ENCODE data around the gene ADGRL1. TPM values are rescaled to one million over a fixed set of nuclear protein-coding genes. Genes with fewer than 3 reads are reported as not detected.
"Not testable (repeated sequence)": the region's sequence is repeated elsewhere in the genome, so short reads cannot be mapped to it uniquely, and the experiment has no call there.

Gene ADGRL1
- total RNA-seq (ENCODE audit: unreplicated experiment), result 32.9 TPM
- long read RNA-seq, partial matches to known transcripts, result 0 of 6 reads
- long read RNA-seq, other reads (novel, unspliced or antisense), result 6 of 6 reads

GRCh38 chr19:14205452-14206287 lies at the start of gene ADGRL1:
Gene ADGRL1, minus strand, starts transcription at chr19:14206169. Its CDS starts 22,567 bp downstream, at chr19:14183602.
- H3K36me3 Mint-ChIP-seq (ENCODE audit: low read depth, unreplicated experiment); DNase-seq (ENCODE audit: low spot score); H3K9me3 Mint-ChIP-seq (ENCODE audit: unreplicated experiment): not testable (repeated sequence)
- H3K27ac Mint-ChIP-seq (ENCODE audit: unreplicated experiment), result peak within 1 kb of the TSS; percentile 92
- H3K4me3 Mint-ChIP-seq (ENCODE audit: unreplicated experiment), result peak within 1 kb of the TSS; percentile 94
- peaks cover 19% of the 10 kb centered on the region for H3K4me1 Mint-ChIP-seq (ENCODE audit: unreplicated experiment)
- H3K27me3 Mint-ChIP-seq (ENCODE audit: unreplicated experiment), result peaks cover 18% of the 10 kb centered on the region

- H3K27ac Mint-ChIP-seq (ENCODE audit: unreplicated experiment); DNase-seq (ENCODE audit: low spot score); H3K4me3 Mint-ChIP-seq (ENCODE audit: unreplicated experiment); H3K36me3 Mint-ChIP-seq (ENCODE audit: low read depth, unreplicated experiment); H3K9me3 Mint-ChIP-seq (ENCODE audit: unreplicated experiment): not testable (repeated sequence)
- peaks cover 12% of the 10 kb centered on the region for H3K27me3 Mint-ChIP-seq (ENCODE audit: unreplicated experiment)
- H3K4me1 Mint-ChIP-seq (ENCODE audit: unreplicated experiment), result peaks cover 15% of the 10 kb centered on the region
These were observed 49.3 kb upstream of the ADGRL1 start for GRCh38 chr19:14255316-14255715.

- peaks cover 15% of the 10 kb centered on the region for H3K27me3 Mint-ChIP-seq (ENCODE audit: unreplicated experiment)
- not testable (repeated sequence) for H3K4me3 Mint-ChIP-seq (ENCODE audit: unreplicated experiment); H3K36me3 Mint-ChIP-seq (ENCODE audit: low read depth, unreplicated experiment); H3K27ac Mint-ChIP-seq (ENCODE audit: unreplicated experiment); H3K9me3 Mint-ChIP-seq (ENCODE audit: unreplicated experiment)
- DNase-seq (ENCODE audit: low spot score), result peak; percentile 37
- peaks cover 20% of the 10 kb centered on the region for H3K4me1 Mint-ChIP-seq (ENCODE audit: unreplicated experiment)
These were observed 48.0 kb upstream of the ADGRL1 start for GRCh38 chr19:14253822-14254599.

- Mint-ChIP-seq H3K27me3 (ENCODE audit: unreplicated experiment) (peaks cover 14% of the 10 kb centered on the region), H3K27ac (ENCODE audit: unreplicated experiment) (peak overlapping the region; percentile 32), H3K4me3 (ENCODE audit: unreplicated experiment) (peak overlapping the region; percentile 50), H3K4me1 (ENCODE audit: unreplicated experiment) (peaks cover 14% of the 10 kb centered on the region)
- DNase-seq (ENCODE audit: low spot score); H3K36me3 Mint-ChIP-seq (ENCODE audit: low read depth, unreplicated experiment); H3K9me3 Mint-ChIP-seq (ENCODE audit: unreplicated experiment): not testable (repeated sequence)
These were observed 46.2 kb upstream of the ADGRL1 start for GRCh38 chr19:14252136-14252535.

- Mint-ChIP-seq H3K4me3 (ENCODE audit: unreplicated experiment) (peak overlapping the region; percentile 40), H3K27ac (ENCODE audit: unreplicated experiment) (peak overlapping the region; percentile 37)
These were observed 44.9 kb upstream of the ADGRL1 start for GRCh38 chr19:14250870-14251269.

GRCh38 chr19:14250315-14250714 lies 44.3 kb upstream of the ADGRL1 start:
- H3K27me3 Mint-ChIP-seq (ENCODE audit: unreplicated experiment), result peaks cover 13% of the 10 kb centered on the region
- H3K27ac Mint-ChIP-seq (ENCODE audit: unreplicated experiment), result peak overlapping the region; percentile 37
- H3K4me3 Mint-ChIP-seq (ENCODE audit: unreplicated experiment), result peak overlapping the region; percentile 60
- not testable (repeated sequence) for DNase-seq (ENCODE audit: low spot score); H3K9me3 Mint-ChIP-seq (ENCODE audit: unreplicated experiment); H3K36me3 Mint-ChIP-seq (ENCODE audit: low read depth, unreplicated experiment)
- H3K4me1 Mint-ChIP-seq (ENCODE audit: unreplicated experiment), result peaks cover 14% of the 10 kb centered on the region

More at GRCh38 chr19:14250870-14251269, 44.9 kb upstream of the ADGRL1 start:
- Mint-ChIP-seq H3K4me1 (ENCODE audit: unreplicated experiment) (peaks cover 14% of the 10 kb centered on the region), H3K36me3 (ENCODE audit: low read depth, unreplicated experiment) (no peaks in the 10 kb centered on the region), H3K9me3 (ENCODE audit: unreplicated experiment) (no peaks in the 10 kb centered on the region), H3K27me3 (ENCODE audit: unreplicated experiment) (peaks cover 16% of the 10 kb centered on the region)
- no peak for TF ChIP-seq CTCF (IDR thresholded peaks at IDR 0.05; ENCODE audit: unreplicated experiment)
- no peak for DNase-seq (ENCODE audit: low spot score)

- H3K4me3 Mint-ChIP-seq (ENCODE audit: unreplicated experiment), result peak overlapping the region; percentile 71
- peak overlapping the region; percentile 52 for H3K27ac Mint-ChIP-seq (ENCODE audit: unreplicated experiment)
- peaks cover 14% of the 10 kb centered on the region for H3K4me1 Mint-ChIP-seq (ENCODE audit: unreplicated experiment)
- H3K27me3 Mint-ChIP-seq (ENCODE audit: unreplicated experiment), result peaks cover 13% of the 10 kb centered on the region
- not testable (repeated sequence) for H3K36me3 Mint-ChIP-seq (ENCODE audit: low read depth, unreplicated experiment); DNase-seq (ENCODE audit: low spot score); H3K9me3 Mint-ChIP-seq (ENCODE audit: unreplicated experiment)
These were observed 43.9 kb upstream of the ADGRL1 start for GRCh38 chr19:14249891-14250290.

- Mint-ChIP-seq H3K27ac (ENCODE audit: unreplicated experiment) (peak overlapping the region; percentile 52), H3K4me1 (ENCODE audit: unreplicated experiment) (peaks cover 14% of the 10 kb centered on the region), H3K4me3 (ENCODE audit: unreplicated experiment) (peak overlapping the region; percentile 71), H3K27me3 (ENCODE audit: unreplicated experiment) (peaks cover 13% of the 10 kb centered on the region)
- peak; percentile 44 for DNase-seq (ENCODE audit: low spot score)
- H3K9me3 Mint-ChIP-seq (ENCODE audit: unreplicated experiment); H3K36me3 Mint-ChIP-seq (ENCODE audit: low read depth, unreplicated experiment): not testable (repeated sequence)
These were observed 43.2 kb upstream of the ADGRL1 start for GRCh38 chr19:14249012-14249754.
